Bronchial epithelial cell (primary cell): Measurements from ENCODE around the gene RASL10B. TPM values are rescaled to one million over a fixed set of nuclear protein-coding genes. Genes with fewer than 3 reads are reported as not detected.

Experiments
- DNase-seq: peaks from one replicate; pipeline ENCODE4 v3.0.0-alpha.2; 2010; ENCODE audit warnings: low read depth
- FAIRE-seq: peaks from 2 replicates; lab custom pipeline; 2011; peaks lifted over from hg19 to GRCh38; lab: Jason Lieb, UNC
- H3K27me3 ChIP-seq: 2 replicates; pipeline ENCODE4 v1.5.1; 2011; ENCODE audit warnings: low read length; ENCODE audit not compliant: control insufficient read depth, insufficient read depth
- H3K36me3 ChIP-seq: 2 replicates; pipeline ENCODE4 v1.5.1; 2011; ENCODE audit warnings: low read length; ENCODE audit not compliant: control insufficient read depth, insufficient read depth
- H3K4me3 ChIP-seq: 2 replicates; pipeline ENCODE4 v1.5.1; 2011; ENCODE audit warnings: mild to moderate bottlenecking, low read depth, low read length, control low read depth
- CTCF ChIP-seq: IDR thresholded peaks from 2 replicates; pipeline ENCODE4 v1.5.1; 2011; ENCODE audit warnings: mild to moderate bottlenecking, moderate library complexity, low read length, control low read depth, inconsistent platforms; ENCODE audit not compliant: insufficient read depth, severe bottlenecking
- total RNA-seq: library from RNA; depleted of rRNA; stranded (reverse); fragments of >200 nt; gene quantifications from 2 replicates; pipeline ENCODE4 v1.2.1, GENCODE V29; 2014

Gene RASL10B
- total RNA-seq, 1 donor from 2014 or later, result 0.53 TPM

- no peak for FAIRE-seq
- no peak for TF ChIP-seq CTCF
- H3K36me3 ChIP-seq, result no peaks in the 10 kb centered on the region
- H3K4me3 ChIP-seq, result peak overlapping the region; percentile 38
- peaks cover 4% of the 10 kb centered on the region for H3K27me3 ChIP-seq
- no peak for DNase-seq
These were observed 722 bp downstream of the RASL10B start for GRCh38 chr17:35731917-35732805.

GRCh38 chr17:35732806-35733136 is 1.3 kb downstream of the RASL10B start:
- Histone ChIP-seq H3K27me3 (peaks cover 4% of the 10 kb centered on the region), H3K36me3 (no peaks in the 10 kb centered on the region), H3K4me3 (no peak overlapping the region)
- DNase-seq, result no peak
- FAIRE-seq, result no peak
- no peak for TF ChIP-seq CTCF

GRCh38 chr17:35733366-35733765 is 1.9 kb downstream of the RASL10B start:
- no peak overlapping the region for H3K4me3 ChIP-seq
- no peaks in the 10 kb centered on the region for H3K36me3 ChIP-seq
- peaks cover 4% of the 10 kb centered on the region for H3K27me3 ChIP-seq
- FAIRE-seq (no peak), DNase-seq (no peak)
- no peak for TF ChIP-seq CTCF

GRCh38 chr17:35734396-35734795 is 3.0 kb downstream of the RASL10B start:
- TF ChIP-seq CTCF, result no peak
- H3K36me3 ChIP-seq, result no peaks in the 10 kb centered on the region
- no peak overlapping the region for H3K4me3 ChIP-seq
- DNase-seq (no peak), FAIRE-seq (no peak)
- peaks cover 6% of the 10 kb centered on the region for H3K27me3 ChIP-seq

- no peak for DNase-seq
- no peak for FAIRE-seq
- peaks cover 11% of the 10 kb centered on the region for H3K27me3 ChIP-seq
- H3K36me3 ChIP-seq, result no peaks in the 10 kb centered on the region
- no peak overlapping the region for H3K4me3 ChIP-seq
- no peak for TF ChIP-seq CTCF
These were observed 3.8 kb downstream of the RASL10B start for GRCh38 chr17:35735036-35735805.
